GM10266 (cell line): ENCODE data around the gene NPSR1.

Experiments used
- DNase-seq: peaks from one replicate; pipeline ENCODE4 v3.0.0; 2012; ENCODE audit errors: extremely low spot score
- CTCF ChIP-seq: IDR thresholded peaks from 2 replicates; pipeline ENCODE4 v1.5.1; 2012; ENCODE audit warnings: mild to moderate bottlenecking, low read depth; ENCODE audit not compliant: control insufficient read depth, insufficient read depth; ENCODE audit errors: missing control alignments

The NPSR1 gene

GRCh38 chr7:34655384-34655783 is 2.6 kb upstream of the NPSR1 start:
- DNase-seq, result no peak
- TF ChIP-seq CTCF, result no peak

- DNase-seq, result no peak
Observed at GRCh38 chr7:34656041-34656440, 2.0 kb upstream of the NPSR1 start.

GRCh38 chr7:34659472-34660075 is 1.6 kb downstream of the NPSR1 start:
- TF ChIP-seq CTCF, result no peak
- DNase-seq, result no peak

More at GRCh38 chr7:34656041-34656440, 2.0 kb upstream of the NPSR1 start:
- no peak for TF ChIP-seq CTCF

GRCh38 chr7:34662058-34662708 is 4.2 kb downstream of the NPSR1 start:
- no peak for DNase-seq
- TF ChIP-seq CTCF, result no peak

GRCh38 chr7:34664755-34665154 is 6.7 kb downstream of the NPSR1 start:
- TF ChIP-seq CTCF, result no peak

GRCh38 chr7:34672430-34672829 is 14.4 kb downstream of the NPSR1 start:
- DNase-seq, result no peak
- no peak for TF ChIP-seq CTCF

More at GRCh38 chr7:34664755-34665154, 6.7 kb downstream of the NPSR1 start:
- no peak for DNase-seq

- TF ChIP-seq CTCF, result no peak
- DNase-seq, result no peak
Observed at GRCh38 chr7:34673066-34673465, 15.0 kb downstream of the NPSR1 start.
